HG02571 (cell line): ENCODE data around the gene ZBTB44.

Experiments
- ATAC-seq: cut with Tn5 transposase; IDR thresholded peaks from one replicate; pipeline ENCODE4 v1.9.1; 2021; ENCODE audit warnings: mild to moderate bottlenecking, moderate library complexity; ENCODE audit not compliant: unreplicated experiment

ZBTB44 gene

DNA sequence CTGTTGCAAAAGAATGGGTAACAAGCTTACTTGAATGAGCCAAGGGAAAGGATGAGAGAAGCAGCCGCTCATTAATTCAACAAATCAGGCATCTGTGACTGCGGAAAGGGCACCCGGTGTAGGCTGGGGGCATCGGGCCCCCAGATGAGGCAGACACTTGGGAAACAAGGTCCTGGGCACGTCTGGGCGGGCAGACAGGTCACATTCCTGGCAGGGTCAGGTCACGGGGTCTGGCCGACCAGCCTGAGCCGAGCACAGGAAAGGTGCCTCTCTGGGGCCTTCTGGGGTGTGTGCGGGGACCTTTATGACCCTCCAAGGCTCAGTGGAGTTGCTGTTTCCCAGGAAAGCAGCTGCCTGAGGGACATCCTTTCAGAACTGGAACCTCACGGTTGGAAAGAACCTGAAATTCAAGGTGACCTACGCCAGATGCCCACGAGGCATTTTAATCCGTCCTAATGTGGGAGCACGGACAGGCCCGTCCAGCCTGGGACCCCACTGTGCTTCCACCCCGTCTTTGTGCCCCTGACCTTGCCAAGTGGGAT is 98.1 kb downstream of the ZBTB44 start:
- no peak for ATAC-seq

DNA sequence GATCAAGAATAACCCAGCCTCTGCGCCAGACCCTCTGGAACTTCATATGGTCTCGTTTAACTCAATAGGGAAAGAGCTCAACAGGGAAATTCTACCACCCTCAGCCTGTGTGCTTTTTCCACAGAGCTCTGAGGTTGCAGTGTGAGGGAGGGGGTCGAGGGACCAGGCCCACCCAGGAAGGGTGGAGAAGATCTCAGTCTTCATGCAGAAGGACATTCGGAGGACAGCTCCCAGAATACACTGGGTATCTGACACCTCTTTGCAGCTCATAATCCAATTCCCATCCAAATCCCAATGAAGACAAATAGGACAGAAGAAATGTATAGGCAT is 98.5 kb downstream of the ZBTB44 start:
- ATAC-seq: no peak

DNA sequence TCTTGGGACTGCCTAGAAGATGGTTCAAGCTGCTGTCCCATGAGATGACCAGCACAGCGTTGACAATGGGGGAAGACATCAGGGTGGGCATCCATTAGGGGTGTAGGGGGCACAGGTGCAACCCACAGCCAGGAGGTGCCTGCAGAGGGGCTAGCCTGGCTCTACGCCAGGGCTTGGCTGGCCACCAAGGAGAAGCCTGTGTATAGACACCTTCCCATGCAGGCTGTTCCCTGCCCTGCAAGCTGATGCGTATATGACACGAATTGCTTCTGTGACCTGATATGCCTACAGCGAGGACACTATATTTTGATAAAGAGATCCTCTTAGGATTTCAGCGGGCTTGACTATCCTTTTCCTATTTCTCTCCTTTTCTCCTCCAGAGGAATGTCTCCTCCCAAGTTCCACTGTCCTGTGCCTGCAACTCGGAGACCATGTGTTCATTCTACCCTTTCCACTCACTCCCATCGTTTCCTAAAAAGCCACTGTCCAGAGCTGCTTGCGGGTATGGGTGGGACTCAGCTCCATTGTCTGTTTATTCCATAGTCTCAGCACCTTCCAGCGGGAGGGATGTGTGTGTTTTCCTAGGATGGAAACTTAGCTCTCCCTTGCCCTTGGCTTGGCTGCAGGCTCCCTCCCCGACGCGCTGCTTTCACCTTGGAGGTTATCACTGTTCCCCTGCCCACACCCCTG is 99.0 kb downstream of the ZBTB44 start:
- no peak for ATAC-seq

DNA sequence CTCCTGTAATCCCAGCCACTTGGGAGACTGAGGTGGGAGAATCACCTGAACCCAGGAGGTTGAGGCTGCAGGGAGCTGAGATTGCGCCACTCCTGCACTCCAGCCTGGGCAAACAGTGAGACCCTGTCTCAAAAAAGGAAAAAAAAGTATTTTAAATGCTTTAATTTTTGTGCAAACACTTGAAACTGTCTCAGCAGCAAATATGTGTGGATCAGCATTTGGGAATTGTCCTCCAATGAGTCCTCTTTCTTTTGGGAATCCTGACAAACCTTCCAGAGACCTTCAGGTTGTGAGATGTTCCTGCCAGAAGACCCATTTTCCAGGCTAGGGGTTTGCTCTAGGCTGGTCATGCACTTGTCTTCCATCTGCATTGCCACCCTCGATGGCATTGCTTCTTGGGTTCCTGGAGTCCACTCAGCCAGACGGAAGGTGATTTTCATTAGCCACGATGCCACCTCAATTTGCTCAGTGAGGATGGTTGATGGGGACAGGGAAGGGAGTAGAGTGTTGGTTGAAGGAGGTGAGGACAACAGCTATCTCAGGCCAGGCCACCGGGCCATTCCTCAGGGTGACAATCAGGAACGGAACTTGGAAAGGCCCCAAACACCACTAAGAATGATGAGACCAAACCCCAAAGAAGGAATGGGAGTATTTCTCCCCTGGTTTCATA is 99.7 kb downstream of the ZBTB44 start:
- no peak for ATAC-seq

DNA sequence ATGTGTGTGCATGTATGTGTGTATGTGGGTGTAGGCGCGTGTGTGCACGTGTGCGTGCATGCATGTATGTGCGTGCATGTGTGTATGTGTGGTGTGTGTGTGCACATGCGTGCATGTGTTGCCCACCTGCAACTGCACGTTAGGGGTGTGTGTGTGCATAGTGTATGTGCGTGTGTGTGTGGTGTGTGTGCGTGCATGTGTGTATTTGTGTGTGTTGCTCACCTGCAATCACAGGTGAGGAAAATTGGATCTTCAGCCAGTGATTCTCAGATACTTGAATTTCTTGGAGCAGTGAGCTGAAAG is 100.8 kb downstream of the ZBTB44 start:
- ATAC-seq: no peak

DNA sequence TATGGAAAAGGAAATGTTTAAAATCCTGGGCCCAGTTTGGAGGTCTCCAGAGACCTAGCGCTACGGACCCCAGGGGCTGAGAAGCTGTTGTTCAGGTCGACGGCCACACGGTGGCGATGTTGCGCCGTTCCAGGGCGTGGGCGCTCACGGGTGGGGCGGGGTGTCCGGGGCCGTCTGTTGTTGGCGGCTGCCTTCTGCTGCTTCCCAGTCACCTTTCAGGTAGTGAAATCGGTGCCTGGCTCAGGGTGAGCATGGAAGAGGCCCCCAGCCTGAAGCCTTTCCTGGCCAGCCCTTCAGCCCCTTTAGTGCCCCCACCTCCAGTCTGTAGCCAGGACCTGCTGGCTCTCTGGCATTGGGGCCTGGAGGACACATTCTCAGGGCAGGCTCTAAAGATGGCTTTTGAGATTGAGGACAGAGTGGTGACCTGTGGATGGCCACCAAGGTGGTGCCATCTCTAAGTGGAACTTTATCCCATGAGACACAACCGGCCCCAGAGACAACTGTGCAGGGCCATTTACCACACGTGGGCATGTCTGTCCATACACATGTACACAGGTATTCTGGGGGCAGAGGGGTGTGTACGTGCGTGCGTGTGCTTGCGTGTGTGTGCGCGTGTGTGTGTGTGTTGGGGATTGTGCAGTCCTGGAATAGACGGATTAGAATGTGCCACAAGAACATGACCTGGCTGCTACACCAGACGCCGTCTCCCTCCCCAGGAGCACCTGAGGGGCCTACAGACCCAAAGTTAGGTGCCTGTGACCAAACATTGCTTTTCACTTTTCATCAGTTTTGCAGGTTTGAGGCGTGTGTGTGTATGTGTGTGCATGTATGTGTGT is 101.4 kb downstream of the ZBTB44 start:
- ATAC-seq: peak; percentile 64

DNA sequence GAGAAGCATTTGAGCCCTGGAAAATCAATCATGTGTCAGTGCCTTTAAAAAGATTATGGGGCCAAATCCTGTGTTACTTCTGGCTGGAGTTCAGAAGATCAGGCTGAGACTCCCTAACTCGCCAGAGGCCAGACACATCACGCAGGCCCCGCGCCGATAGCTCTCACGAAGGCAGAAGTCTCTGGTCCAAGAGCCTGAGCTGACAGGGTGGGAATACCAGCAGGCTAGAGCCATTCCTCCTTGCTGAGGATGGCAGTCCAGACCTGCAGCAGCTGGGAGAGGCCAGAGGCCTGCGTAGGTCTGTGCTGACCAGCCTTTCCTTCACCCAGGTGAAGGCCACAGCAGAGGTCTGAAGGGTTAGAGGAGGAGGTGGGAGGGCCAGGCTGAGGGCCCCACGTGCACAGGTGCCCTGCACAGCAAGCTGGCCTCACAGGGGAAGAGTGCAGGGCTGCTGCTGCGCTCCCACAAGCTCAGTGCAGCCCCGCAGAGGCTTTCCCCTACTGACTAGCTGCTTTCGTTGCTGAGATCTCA is 102.2 kb downstream of the ZBTB44 start:
- ATAC-seq: no peak

DNA sequence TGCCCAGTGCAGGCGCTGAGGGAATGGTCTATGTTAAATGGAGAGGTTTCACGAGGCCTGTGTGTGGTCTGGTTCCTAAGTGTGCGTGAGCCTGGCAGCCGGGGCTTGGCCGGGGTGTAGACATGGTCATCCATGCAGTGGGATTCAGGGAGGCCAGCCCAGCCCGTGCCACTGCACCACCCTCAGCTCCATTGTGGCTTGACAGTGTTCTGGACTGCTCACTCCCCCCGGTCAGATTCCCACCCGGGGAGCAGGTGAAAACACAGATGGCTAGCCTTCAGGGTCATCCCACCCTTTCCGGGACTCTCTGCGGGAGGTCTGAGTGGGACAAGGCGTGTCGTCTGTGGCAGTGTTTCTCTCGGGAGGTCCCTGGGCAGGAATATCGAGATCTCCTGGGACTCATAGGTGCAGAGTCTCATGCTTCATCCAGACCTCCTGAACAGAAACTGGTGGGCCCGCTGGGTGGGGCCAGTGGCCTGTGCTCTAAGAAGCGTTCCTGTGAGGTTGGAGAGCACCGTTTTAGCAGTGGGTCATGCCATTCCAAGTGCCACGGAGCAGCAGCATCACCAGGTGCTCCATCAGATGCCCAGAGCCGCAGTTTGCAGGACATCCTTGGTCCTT is 102.8 kb downstream of the ZBTB44 start:
- ATAC-seq: no peak

DNA sequence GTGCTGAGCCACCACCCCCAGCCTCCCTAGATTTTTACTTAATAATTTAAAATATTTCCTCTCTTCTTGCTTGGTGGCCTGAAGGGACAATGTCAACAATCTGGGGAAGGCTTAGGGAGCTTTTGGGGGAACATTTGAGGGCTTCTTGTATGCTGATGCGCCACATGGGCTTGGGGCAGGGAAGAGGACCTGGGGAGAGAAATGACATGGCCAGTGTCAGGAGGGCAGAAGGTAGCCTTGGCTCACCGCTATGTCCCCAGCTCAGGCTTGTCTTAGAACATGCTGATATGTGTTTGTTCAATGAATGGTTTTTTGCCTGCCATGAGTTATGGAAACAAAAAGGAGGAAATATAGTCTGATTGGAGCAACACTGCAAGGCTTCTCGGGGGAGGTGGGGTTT is 103.6 kb downstream of the ZBTB44 start:
- ATAC-seq: no peak

DNA sequence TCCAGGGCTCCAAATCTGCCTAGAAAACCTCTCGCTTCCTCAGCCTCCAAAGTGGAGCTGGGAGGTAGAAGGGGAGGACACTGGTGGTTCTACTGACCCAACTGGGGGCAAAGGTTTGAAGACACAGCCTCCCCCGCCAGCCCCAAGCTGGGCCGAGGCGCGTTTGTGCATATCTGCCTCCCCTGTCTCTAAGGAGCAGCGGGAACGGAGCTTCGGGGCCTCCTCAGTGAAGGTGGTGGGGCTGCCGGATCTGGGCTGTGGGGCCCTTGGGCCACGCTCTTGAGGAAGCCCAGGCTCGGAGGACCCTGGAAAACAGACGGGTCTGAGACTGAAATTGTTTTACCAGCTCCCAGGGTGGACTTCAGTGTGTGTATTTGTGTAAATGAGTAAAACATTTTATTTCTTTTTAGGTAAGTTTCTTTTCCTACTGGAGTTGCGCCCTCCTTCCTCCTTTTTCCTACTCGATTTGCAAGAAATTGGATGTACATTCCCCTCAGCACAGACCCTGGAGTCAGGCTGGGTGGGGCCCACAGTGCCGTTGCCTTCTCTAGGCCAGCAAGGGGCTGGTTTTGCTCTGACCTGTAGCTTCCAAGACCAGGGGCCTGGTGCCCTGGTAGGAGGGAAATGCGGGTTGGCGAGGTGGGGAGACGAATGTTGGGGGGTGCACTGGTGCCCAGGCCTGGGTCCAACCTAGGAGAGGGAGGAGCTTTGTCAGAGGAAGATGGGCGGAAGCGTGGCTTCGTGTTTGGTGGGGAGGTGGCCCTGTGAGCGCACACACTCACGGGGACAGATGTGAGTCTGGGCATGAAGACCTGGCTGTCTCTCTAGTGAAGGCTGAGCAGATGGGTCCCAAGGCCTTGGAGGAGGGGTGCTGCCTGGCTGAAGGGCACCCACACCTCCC is 104.5 kb downstream of the ZBTB44 start:
- no peak for ATAC-seq

DNA sequence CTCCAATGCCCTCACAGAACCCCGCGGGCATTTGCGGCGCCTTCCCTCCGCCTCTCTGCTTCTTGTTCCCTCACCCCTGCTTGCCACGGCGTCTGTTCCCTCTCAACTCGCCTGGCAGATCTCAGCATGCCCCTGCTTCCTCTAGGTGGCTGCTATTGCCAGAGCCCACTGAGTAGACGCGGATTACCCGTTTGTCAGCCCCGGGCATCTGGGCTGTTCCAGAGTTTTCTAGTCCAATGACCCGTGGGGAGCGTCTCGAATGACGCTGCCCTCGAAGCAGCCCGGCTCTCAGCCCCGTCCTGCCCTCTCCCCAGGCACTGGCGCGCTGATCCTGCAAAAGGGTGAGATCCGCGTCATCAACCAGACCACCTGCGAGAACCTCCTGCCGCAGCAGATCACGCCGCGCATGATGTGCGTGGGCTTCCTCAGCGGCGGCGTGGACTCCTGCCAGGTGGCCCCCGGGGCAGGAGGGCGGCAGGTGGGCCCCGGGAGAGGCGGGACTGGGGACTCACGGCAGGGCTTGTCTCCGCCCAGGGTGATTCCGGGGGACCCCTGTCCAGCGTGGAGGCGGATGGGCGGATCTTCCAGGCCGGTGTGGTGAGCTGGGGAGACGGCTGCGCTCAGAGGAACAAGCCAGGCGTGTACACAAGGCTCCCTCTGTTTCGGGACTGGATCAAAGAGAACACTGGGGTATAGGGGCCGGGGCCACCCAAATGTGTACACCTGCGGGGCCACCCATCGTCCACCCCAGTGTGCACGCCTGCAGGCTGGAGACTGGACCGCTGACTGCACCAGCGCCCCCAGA is 105.4 kb downstream of the ZBTB44 start:
- ATAC-seq: no peak

DNA sequence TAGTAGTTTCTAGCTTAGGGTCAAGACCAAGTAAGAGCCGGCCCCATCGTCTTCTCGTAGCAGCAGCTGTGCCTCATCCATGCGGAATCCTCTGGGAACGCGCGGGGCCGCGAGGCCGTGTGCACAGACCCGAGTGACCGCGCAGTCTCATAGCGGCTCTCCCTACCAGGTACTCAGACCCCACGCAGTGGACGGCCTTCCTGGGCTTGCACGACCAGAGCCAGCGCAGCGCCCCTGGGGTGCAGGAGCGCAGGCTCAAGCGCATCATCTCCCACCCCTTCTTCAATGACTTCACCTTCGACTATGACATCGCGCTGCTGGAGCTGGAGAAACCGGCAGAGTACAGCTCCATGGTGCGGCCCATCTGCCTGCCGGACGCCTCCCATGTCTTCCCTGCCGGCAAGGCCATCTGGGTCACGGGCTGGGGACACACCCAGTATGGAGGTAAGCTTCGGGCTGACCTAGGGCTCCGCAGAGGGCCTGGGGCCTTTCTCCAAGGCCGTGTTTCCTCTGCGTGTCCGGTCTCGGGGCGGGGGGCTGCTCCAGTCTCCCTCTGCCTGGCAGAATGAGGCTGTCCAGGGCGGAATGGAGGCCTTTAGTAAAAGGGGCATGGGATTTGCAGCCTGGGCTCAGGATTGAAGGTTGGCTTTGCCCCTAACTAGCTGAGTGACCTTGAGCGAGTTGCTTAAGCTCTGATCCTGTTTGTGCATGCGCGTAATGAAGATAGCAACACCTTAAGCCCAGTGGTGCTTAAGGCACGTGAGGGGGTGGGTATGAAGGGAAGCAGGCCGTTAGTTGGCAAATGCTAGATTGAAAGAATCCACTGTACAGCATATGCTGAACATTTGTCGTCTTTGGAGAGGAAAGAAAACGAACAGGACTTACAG is 106.2 kb downstream of the ZBTB44 start:
- ATAC-seq: no peak

DNA sequence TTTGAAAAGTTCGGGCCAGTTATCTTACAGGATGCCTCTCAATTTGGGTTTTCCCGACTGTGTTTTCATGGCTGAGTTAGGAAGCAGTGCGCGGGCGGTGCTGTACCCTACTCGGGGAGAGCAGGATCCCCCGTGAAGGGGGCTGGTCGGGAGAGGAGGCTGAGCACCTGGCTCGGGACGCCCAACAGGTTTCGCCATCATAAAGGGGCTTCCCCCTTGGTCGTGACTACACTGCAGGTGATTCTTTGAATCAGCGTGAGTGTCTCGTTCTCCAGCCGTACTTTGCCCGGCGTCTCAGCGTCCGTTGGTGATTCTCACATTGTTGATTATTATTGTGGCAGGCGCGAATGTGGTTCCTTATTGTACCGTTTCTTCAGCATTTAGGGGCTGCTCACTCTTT is 108.6 kb downstream of the ZBTB44 start:
- no peak for ATAC-seq

DNA sequence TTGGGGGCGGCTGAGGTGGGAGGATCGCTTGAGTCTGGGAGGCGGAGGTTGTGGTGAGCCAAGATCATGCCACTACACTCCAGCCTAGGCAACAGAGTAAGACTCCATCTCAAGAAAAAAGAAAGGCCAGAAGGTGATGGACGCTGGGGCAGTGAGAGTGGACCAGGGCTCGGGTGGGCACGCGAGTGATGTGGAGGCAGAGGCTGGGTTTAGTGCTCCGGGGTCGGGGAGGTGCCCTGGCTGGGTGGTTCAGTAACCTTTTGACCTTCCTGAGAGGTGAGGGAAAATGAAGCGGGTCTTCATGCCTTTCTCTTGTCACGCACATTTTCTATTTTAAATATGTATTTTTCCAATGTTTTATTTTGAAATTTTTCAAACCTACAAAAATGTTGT is 110.0 kb downstream of the ZBTB44 start:
- no peak for ATAC-seq

DNA sequence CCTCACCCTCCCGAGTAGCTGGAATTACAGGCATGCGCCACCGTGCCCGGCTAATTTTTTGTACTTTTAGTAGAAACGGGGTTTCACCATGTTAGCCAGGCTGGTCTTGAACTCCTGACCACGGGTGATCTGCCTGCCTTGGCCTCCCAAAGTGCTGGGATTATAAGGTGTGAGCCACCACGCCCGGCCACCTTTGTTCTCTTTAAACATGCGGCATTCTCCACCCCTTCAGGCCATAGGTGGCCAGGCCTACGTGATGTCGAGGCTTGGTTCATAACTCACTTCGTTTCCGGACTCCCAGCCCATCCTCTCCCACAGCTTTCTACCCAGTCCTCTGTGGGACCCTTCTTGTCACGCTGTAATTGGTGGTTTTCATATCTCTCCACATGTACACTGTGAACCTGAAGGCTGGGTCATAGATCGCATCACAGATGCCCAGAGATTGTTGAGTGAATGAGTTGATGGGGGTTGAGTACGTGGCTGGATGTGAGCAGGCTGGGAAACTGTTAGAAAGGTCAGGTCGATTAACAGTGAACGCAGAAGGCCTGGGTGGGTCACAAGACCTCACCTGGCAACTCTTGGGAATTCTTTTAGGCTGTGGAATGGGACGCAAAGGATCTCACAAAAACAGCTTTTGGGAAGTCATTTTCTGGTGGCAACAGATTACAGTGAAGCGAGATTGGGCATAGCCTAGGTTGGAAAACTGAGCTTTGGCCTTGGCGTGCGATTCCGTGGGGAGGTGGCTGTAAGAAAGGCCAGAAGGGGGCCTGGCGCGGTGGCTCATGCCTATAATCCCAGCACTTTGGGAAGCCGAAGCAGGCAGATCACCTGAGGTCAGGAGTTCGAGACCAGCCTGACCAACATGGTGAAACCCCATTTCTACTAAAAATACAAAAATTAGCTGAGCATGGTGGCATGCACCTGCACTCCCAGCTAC is 110.7 kb downstream of the ZBTB44 start:
- ATAC-seq: no peak

DNA sequence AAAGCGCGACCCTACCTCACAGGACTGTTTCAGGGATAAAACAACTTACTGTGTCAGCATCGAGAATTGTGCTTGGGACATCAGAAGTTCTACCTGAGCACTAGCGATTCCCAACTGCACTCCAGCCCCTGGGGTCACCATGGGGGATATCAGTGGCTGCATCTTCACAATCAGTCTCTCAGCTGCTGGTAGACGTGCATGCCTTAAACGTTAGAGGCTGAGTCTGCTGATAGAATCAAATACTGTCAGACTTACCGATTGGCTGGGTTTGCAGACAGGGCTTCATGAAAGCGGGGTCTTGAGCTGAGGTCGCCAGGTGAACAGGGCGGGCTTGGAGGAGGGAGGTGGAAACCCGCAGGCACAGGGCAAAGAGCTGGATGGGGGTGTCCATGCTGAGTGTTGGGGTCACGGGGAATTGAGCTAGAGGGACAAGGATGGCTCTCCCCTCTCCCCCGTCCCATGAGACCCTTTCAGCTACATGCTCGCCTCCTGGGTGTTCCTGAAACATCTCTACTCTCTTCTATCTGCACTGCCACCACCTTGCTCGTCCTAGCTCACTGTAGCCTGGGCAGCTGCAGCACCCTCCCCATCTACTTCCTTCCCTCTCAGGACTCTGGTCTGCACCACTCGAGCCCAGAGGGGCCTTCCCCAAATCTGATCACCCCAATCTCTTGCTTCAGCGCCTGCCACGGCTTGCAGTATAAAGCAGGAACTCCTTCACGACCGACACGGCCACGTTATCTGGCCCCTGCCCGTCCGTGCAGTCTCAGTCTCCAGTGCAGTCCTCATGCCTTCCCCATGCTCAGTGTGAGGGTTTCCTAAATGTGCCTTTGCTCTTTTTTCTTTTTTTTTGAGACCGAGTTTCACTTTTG is 111.7 kb downstream of the ZBTB44 start:
- no peak for ATAC-seq
